Measurements from ENCODE around the gene ORAI2. TPM values are rescaled to one million over a fixed set of nuclear protein-coding genes. Genes with fewer than 3 reads are reported as not detected.
"Not testable (repeated sequence)": the region's sequence is repeated elsewhere in the genome, so short reads cannot be mapped to it uniquely, and the experiment has no call there.

ORAI2 gene
- total RNA-seq, 1 donor from 2014 or later = 19.7 TPM

- DNase-seq (ENCODE audit: low spot score) = no peak
Measured at GRCh38 chr7:102469351-102469971, 36.1 kb downstream of the ORAI2 start.

- DNase-seq (ENCODE audit: low spot score) = no peak
Measured at GRCh38 chr7:102469972-102470825, 36.8 kb downstream of the ORAI2 start.

GRCh38 chr7:102471791-102472125, 38.4 kb downstream of the ORAI2 start:
- DNase-seq (ENCODE audit: low spot score) = no peak

- no peak for DNase-seq (ENCODE audit: low spot score)
Measured at GRCh38 chr7:102472126-102473041, 39.0 kb downstream of the ORAI2 start.

GRCh38 chr7:102473271-102473991, 40.1 kb downstream of the ORAI2 start:
- DNase-seq (ENCODE audit: low spot score) = no peak

GRCh38 chr7:102474116-102474515, 40.7 kb downstream of the ORAI2 start:
- DNase-seq (ENCODE audit: low spot score) = not testable (repeated sequence)

- DNase-seq (ENCODE audit: low spot score) = not testable (repeated sequence)
Measured at GRCh38 chr7:102474736-102475435, 41.5 kb downstream of the ORAI2 start.

GRCh38 chr7:102478314-102479208, 45.2 kb downstream of the ORAI2 start, which contains the start of gene POLR2J:
Gene POLR2J, minus strand, starts transcription at chr7:102478922. Its CDS starts 62 bp downstream, at chr7:102478860.
- DNase-seq (ENCODE audit: low spot score) = peak; percentile 94

GRCh38 chr7:102479209-102479584, 45.8 kb downstream of the ORAI2 start:
- not testable (repeated sequence) for DNase-seq (ENCODE audit: low spot score)

- DNase-seq (ENCODE audit: low spot score) = peak; percentile 45
Measured at GRCh38 chr7:102479982-102480637, 46.7 kb downstream of the ORAI2 start.

- DNase-seq (ENCODE audit: low spot score) = not testable (repeated sequence)
Measured at GRCh38 chr7:102481962-102482361, 48.6 kb downstream of the ORAI2 start.

- not testable (repeated sequence) for DNase-seq (ENCODE audit: low spot score)
Measured at GRCh38 chr7:102484317-102484716, 50.9 kb downstream of the ORAI2 start.

- peak; percentile 45 for DNase-seq (ENCODE audit: low spot score)
Measured at GRCh38 chr7:102490529-102491075, 57.2 kb downstream of the ORAI2 start.

GRCh38 chr7:102493220-102493935, 60.0 kb downstream of the ORAI2 start:
- DNase-seq (ENCODE audit: low spot score) = peak; percentile 15

- DNase-seq (ENCODE audit: low spot score) = peak; percentile 37
Measured at GRCh38 chr7:102494026-102494425, 60.7 kb downstream of the ORAI2 start.

GRCh38 chr7:102494473-102495149, 61.2 kb downstream of the ORAI2 start:
- not testable (repeated sequence) for DNase-seq (ENCODE audit: low spot score)

GRCh38 chr7:102496861-102497260, 63.5 kb downstream of the ORAI2 start:
- peak; percentile 39 for DNase-seq (ENCODE audit: low spot score)

- DNase-seq (ENCODE audit: low spot score) = peak; percentile 27
Measured at GRCh38 chr7:102497308-102497707, 63.9 kb downstream of the ORAI2 start.
